ENCODE results near the gene LMCD1.

GRCh38 chr3:8560366-8561007 lies 58.9 kb downstream of the LMCD1 start:
- TF ChIP-seq POLR2AphosphoS5 (IDR thresholded peaks at IDR 0.05; ENCODE audit: borderline replicate concordance, low read depth, low read length) (no peak), FOXP2 (optimal IDR thresholded peaks at IDR 0.05; ENCODE audit: control extremely low read depth, extremely low read length, insufficient read depth) (no peak), EZH2 (IDR thresholded peaks at IDR 0.05) (no peak)

All from SK-N-MC (cell line).